Common myeloid progenitor, CD34-positive (primary cell): ENCODE data around the gene LRRC72.

Experiments
- CTCF ChIA-PET: fragments of 350-600 bp; sonication (Branson Sonifier 250); formaldehyde crosslinking; loops from one replicate; lab custom pipeline; 2021; ENCODE audit warnings: antibody characterized with exemption; lab: Charles Lee
- POLR2A ChIA-PET: fragments of 350-600 bp; sonication (Branson Sonifier 250); formaldehyde crosslinking; loops from one replicate; lab custom pipeline; 2021; ENCODE audit warnings: antibody characterized with exemption; lab: Charles Lee
- DNase-seq, 3 donors: peaks; one replicate each; pipeline versions ENCODE4 v3.0.0 to v3.0.0-alpha.2; 2013
- H3K27ac ChIP-seq, 2 experiments: 1 replicate in 1 of 2; 2 replicates in 1 of 2; pipeline ENCODE4 v1.7.0; 2013; ENCODE audit warnings: inconsistent platforms in 2 of 2, low read length in 2 of 2, mild to moderate bottlenecking in 2 of 2, low read depth in 1 of 2, moderate library complexity in 1 of 2; ENCODE audit not compliant: severe bottlenecking in 2 of 2, insufficient read depth in 1 of 2, poor library complexity in 1 of 2
- H3K27me3 ChIP-seq, 5 experiments: replicated peaks in 2 of 5; 1 replicate in 3 of 5; 2 replicates in 2 of 5; pipeline versions ENCODE4 v1.6.1 to v1.7.0; 2013; ENCODE audit warnings: low read length in 4 of 5, mild to moderate bottlenecking in 2 of 5, moderate library complexity in 2 of 5, inconsistent platforms in 1 of 5; ENCODE audit not compliant: insufficient read depth in 5 of 5, control insufficient read depth in 4 of 5
- H3K36me3 ChIP-seq, 4 experiments: 1 replicate in 2 of 4; 2 replicates in 2 of 4; pipeline versions ENCODE4 v1.6.1 to v1.7.0; 2013; ENCODE audit warnings: low read length in 3 of 4, control low read depth in 1 of 4, mild to moderate bottlenecking in 1 of 4; ENCODE audit not compliant: control insufficient read depth in 4 of 4, insufficient read depth in 4 of 4
- H3K4me1 ChIP-seq, 4 experiments: 1 replicate in 3 of 4; 2 replicates in 1 of 4; pipeline versions ENCODE4 v1.6.1 to v1.7.1; 2013; ENCODE audit warnings: low read length in 3 of 4, mild to moderate bottlenecking in 3 of 4, control low read depth in 1 of 4, inconsistent platforms in 1 of 4, moderate library complexity in 1 of 4; ENCODE audit not compliant: control insufficient read depth in 4 of 4, insufficient read depth in 4 of 4; ENCODE audit errors: control extremely low read depth in 1 of 4
- H3K4me3 ChIP-seq, 7 experiments: 1 replicate in 4 of 7; 2 replicates in 3 of 7; pipeline versions ENCODE4 v1.5.1 to v1.7.0; 2013; ENCODE audit warnings: mild to moderate bottlenecking in 7 of 7, low read length in 6 of 7, moderate library complexity in 6 of 7, inconsistent platforms in 2 of 7, low read depth in 2 of 7, control low read depth in 1 of 7; ENCODE audit not compliant: insufficient read depth in 4 of 7, control insufficient read depth in 1 of 7; ENCODE audit errors: extremely low read depth in 1 of 7
- H3K9me3 ChIP-seq, 5 experiments: 1 replicate in 4 of 5; 2 replicates in 1 of 5; pipeline versions ENCODE4 v1.6.1 to v1.7.1; 2013; ENCODE audit warnings: low read length in 4 of 5, mild to moderate bottlenecking in 2 of 5, inconsistent platforms in 1 of 5, low read depth in 1 of 5, moderate library complexity in 1 of 5; ENCODE audit not compliant: control insufficient read depth in 4 of 5, insufficient read depth in 2 of 5; ENCODE audit errors: control extremely low read depth in 1 of 5
- WGBS: methylation state at CpG from one replicate; pipeline ENCODE4 v1.1.5; 2013; ENCODE audit not compliant: insufficient coverage; 5-methylcytosine and 5-hydroxymethylcytosine counted together

Gene LRRC72

DNA sequence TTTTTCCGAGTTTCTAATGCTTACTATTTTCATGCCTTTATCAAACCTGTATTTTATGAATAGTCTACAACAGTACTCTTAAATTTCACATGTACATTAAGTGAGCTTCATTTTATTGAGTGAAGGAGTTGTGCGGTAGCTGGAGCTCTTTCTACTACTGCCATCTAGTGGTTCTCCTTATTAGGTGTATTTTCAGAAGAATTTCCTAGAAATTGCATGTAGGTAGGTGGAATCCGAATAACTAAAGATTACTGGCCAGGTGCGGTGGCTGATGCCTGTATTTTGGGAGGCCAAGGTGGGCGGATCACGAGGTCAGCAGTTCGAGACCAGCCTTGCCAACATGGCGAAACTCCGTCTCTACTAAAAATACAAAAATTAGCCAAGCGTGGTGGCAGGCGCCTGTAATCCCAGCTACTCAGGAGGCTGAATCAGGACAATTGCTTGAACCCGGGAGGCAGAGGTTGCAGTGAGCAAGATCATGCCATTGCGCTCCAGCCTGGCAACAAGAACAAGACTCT, 38.3 kb downstream of the LRRC72 start:
- CTCF ChIA-PET, result interaction anchor here (0.7 to 4.1 kb wide), 23 partner anchors 11 to 502 kb away, joined by 3 to 53 read pairs (median 4); partner anchors contain the start of gene CRPPA
- Histone ChIP-seq H3K4me1 (peaks cover 0 to 19% (median 4%) of the 10 kb centered on the region in 4 experiments), H3K4me3 (no peak overlapping the region), H3K27ac (no peak overlapping the region), H3K9me3 (no peaks in the 10 kb centered on the region), H3K36me3 (no peaks in the 10 kb centered on the region), H3K27me3 (no peaks in the 10 kb centered on the region)
- peak; percentile 56 to 75 (median 75) for DNase-seq
- POLR2A ChIA-PET, result no interaction called here
- 46% methylated on average over 10 of the region's 13 CpGs for WGBS

GRCh38 chr7:16571941-16572340, 45.3 kb downstream of the LRRC72 start:
- no peak for DNase-seq
- no peak overlapping the region for H3K4me3 ChIP-seq
- no peaks in the 10 kb centered on the region for H3K36me3 ChIP-seq
- ChIA-PET POLR2A (no interaction called here), CTCF (no interaction called here)
- no peaks in the 10 kb centered on the region for H3K9me3 ChIP-seq
- no peak overlapping the region for H3K27ac ChIP-seq
- H3K27me3 ChIP-seq, result no peaks in the 10 kb centered on the region
- peaks cover 0 to 5% (median 2%) of the 10 kb centered on the region in 4 experiments for H3K4me1 ChIP-seq
- 63% methylated on average over 4 of the region's 4 CpGs for WGBS

DNA sequence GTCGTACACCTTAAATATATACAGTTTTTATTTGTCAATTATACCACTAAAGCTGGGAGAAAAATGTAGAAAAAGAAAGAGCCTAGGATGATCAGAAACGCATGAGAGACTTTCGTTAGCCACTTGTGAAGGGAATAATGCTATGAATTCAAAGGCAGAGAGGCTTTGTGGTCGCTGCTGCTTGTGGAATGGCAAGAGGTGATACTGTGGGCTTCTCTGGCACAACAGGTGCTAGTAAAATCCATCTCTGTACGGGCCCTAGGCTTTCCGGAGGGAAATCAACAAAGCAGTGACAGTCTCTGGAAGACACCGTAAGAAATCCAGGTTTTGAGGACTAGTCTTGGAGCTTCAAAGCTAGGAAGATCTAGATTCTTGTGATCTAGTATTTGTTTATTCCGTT, 52.6 kb downstream of the LRRC72 start:
- Histone ChIP-seq H3K4me3 (no peak overlapping the region), H3K36me3 (no peaks in the 10 kb centered on the region), H3K9me3 (no peaks in the 10 kb centered on the region), H3K27me3 (no peaks in the 10 kb centered on the region), H3K27ac (no peak overlapping the region), H3K4me1 (no peaks in the 10 kb centered on the region)
- 94% methylated on average over 6 of the region's 8 CpGs for WGBS
- DNase-seq, result no peak
- POLR2A ChIA-PET, result no interaction called here
- CTCF ChIA-PET, result interaction anchor here (1.4 kb wide), 1 partner anchor 26 kb away, joined by 3 read pairs; no protein-coding TSS in a partner anchor

- Histone ChIP-seq H3K4me1 (no peaks in the 10 kb centered on the region), H3K4me3 (no peak overlapping the region), H3K27ac (no peak overlapping the region), H3K27me3 (no peaks in the 10 kb centered on the region), H3K9me3 (no peaks in the 10 kb centered on the region), H3K36me3 (no peaks in the 10 kb centered on the region)
- ChIA-PET POLR2A (no interaction called here), CTCF (no interaction called here)
- 22% methylated on average over 1 of the region's 1 CpG for WGBS
- no peak for DNase-seq
Observed at GRCh38 chr7:16581286-16581685, 54.7 kb downstream of the LRRC72 start.

- ChIA-PET POLR2A (no interaction called here), CTCF (no interaction called here)
- Histone ChIP-seq H3K4me1 (no peaks in the 10 kb centered on the region), H3K27me3 (no peaks in the 10 kb centered on the region), H3K4me3 (no peak overlapping the region), H3K27ac (no peak overlapping the region), H3K9me3 (no peaks in the 10 kb centered on the region), H3K36me3 (no peaks in the 10 kb centered on the region)
- no peak for DNase-seq
- 96% methylated on average over 7 of the region's 7 CpGs for WGBS
Observed at GRCh38 chr7:16583834-16584233, 57.2 kb downstream of the LRRC72 start.

- ChIA-PET CTCF (interaction anchor here (0.8 to 1.2 kb wide), 2 partner anchors 20 to 33 kb away, joined by 4 read pairs; no protein-coding TSS in a partner anchor), POLR2A (no interaction called here)
- Histone ChIP-seq H3K27me3 (no peaks in the 10 kb centered on the region), H3K4me1 (peaks cover 0 to 6% (median 0%) of the 10 kb centered on the region in 4 experiments), H3K4me3 (no peak overlapping the region), H3K27ac (no peak overlapping the region), H3K36me3 (no peaks in the 10 kb centered on the region), H3K9me3 (no peaks in the 10 kb centered on the region)
- no peak for DNase-seq
- 96% methylated on average over 17 of the region's 17 CpGs for WGBS
Observed at GRCh38 chr7:16585540-16585939, 58.9 kb downstream of the LRRC72 start.

DNA sequence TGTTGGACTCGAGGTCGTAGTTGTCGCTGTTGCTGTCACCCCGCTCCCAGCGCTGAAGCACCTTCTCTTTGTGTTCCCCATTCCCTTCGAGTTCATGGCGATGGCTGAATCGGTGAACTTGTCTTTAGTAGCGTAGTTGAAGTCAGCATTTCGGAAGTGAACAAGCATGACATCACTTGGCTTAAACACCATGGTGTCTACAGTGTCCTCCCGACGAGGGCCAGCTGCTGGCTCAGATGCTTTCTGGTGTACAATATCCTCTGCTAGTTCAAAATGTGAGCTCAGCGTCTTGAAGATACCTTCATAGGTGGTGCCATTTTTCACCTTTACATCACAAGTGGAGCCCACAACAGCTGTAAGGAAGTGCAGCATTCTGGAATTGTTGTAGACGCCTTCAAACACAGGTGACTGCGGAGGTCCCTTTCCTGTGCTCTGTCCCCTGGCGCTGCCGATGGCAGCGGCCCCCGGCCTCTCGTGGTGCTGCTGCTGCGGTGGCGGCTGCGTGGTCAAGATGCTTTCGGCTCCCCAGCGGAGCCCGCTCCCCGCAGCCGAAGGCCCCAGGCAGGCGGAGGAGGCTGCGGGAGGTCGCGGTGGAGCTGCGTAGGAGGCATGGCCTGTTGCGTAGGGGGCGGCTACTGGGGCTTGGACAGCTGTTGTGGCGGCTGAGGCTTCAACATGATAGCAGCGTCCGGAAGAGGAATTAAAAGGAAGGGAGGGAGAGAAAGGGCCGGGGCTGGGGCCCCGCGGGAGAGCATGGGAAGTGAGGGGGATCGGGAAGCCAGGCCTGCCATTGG, 59.7 kb downstream of the LRRC72 start:
- POLR2A ChIA-PET, result no interaction called here
- CTCF ChIA-PET, result interaction anchor here (0.8 to 1.2 kb wide), 2 partner anchors 20 to 33 kb away, joined by 4 read pairs; no protein-coding TSS in a partner anchor
- peaks cover 0 to 6% (median 0%) of the 10 kb centered on the region in 4 experiments for H3K4me1 ChIP-seq
- peak overlapping the region in 2 of 7 experiments; percentile 39 to 54 for H3K4me3 ChIP-seq
- H3K27ac ChIP-seq, result no peak overlapping the region
- H3K27me3 ChIP-seq, result no peaks in the 10 kb centered on the region
- H3K9me3 ChIP-seq, result no peaks in the 10 kb centered on the region
- DNase-seq, result peak in 1 of 3 donors; percentile 12
- WGBS, result 91% methylated on average over 36 of the region's 42 CpGs
- H3K36me3 ChIP-seq, result no peaks in the 10 kb centered on the region
